Endothelial cell of umbilical vein (primary cell): Measurements from ENCODE around the gene ACTG1.

Experiments used
- CTCF ChIP-seq, 2 donors: IDR thresholded peaks; 1 replicate in 1 of 2; 2 replicates in 1 of 2; pipeline ENCODE4 v1.5.1; 2011; ENCODE audit warnings: low read length in 2 of 2, mild to moderate bottlenecking in 2 of 2, moderate library complexity in 2 of 2, control low read depth in 1 of 2, inconsistent platforms in 1 of 2, low read depth in 1 of 2; ENCODE audit not compliant: insufficient read depth in 1 of 2; ENCODE audit errors: extremely low read depth in 1 of 2
- EZH2 ChIP-seq: IDR thresholded peaks from 2 replicates; pipeline ENCODE4 v1.6.1; 2012; ENCODE audit warnings: borderline replicate concordance, low read depth, mild to moderate bottlenecking, moderate library complexity, low read length, inconsistent platforms; ENCODE audit not compliant: severe bottlenecking
- MYC ChIP-seq: IDR thresholded peaks from one replicate; pipeline ENCODE4 v1.6.1; 2011; ENCODE audit warnings: mild to moderate bottlenecking, low read depth, low read length
- POLR2AphosphoS5 ChIP-seq: IDR thresholded peaks from 2 replicates; pipeline ENCODE4 v1.6.1; 2012; ENCODE audit warnings: low read depth, mild to moderate bottlenecking, control low read depth, low read length, moderate library complexity; ENCODE audit not compliant: insufficient read depth

GRCh38 chr17:81470944-81471817 is 41.4 kb downstream of the ACTG1 start:
- TF ChIP-seq CTCF (IDR thresholded peaks at IDR 0.05; ENCODE audit: extremely low read depth in 1 of 2, insufficient read depth in 1 of 2, low read depth in 1 of 2, low read length in 2 of 2) (no peak), POLR2AphosphoS5 (no peak), EZH2 (no peak), MYC (no peak)
